ENCODE measurements around the gene RIPK3.
"Not testable (repeated sequence)": the region's sequence is repeated elsewhere in the genome, so short reads cannot be mapped to it uniquely, and the experiment has no call there.

The RIPK3 gene

DNA sequence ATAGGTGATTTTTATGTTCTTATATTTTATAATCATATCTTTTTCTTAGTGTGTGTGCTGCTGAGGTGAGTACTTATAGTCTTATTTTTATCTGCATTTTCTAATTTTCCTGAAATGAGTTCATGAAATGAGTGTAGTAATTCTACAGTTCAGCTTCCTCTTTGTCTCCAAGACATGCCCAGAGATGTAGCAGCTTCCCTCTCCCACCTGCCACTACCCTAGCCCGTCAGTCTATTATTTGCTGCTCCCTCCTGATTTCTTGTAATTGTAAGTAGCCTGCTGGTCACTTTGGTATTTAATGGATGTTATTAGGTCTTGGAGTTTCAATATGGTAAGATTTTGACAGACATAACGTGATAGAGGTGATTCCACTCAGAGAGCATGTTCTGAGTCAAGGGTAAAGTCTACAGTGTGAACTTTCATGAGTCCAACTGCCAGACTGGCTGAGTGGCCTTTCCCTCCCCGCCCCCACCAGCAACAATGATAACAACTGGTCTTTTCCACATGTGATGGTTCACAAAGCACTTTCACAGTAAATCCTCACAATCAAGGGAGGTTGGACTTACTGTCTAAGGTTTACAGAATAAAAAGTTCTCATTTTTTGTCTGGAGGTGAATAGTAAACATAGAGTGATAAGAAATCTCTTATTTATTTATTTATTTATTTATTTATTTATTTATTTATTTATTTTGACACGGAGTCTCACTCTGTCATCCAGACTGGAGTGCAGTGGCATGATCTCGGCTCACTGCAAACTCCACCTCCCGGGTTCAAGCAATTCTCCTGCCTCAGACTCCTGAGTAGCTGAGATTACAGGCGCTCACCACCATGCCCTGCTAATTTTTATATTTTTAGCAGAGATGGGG lies 4.2 kb upstream of the RIPK3 start:
- no peak for DNase-seq (ENCODE audit: low read depth)

DNA sequence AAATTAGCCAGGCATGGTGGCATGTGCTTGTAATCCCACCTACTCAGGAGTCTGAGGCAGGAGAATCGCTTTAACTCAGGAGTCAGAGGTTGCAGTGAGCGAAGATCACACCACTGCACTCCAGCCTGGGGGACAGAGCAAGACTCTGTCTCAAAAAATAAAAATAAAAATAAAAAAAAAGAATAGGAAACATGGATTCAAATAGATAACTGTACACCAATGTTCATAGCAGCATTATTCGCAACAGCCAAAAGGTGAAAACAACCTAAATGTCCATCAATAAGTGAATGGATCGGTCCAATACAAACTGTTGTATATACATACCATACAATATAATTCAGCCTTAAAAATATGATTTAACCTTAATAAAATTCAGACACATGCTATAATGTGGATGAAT lies 3.1 kb upstream of the RIPK3 start:
- DNase-seq (ENCODE audit: low read depth) = no peak

DNA sequence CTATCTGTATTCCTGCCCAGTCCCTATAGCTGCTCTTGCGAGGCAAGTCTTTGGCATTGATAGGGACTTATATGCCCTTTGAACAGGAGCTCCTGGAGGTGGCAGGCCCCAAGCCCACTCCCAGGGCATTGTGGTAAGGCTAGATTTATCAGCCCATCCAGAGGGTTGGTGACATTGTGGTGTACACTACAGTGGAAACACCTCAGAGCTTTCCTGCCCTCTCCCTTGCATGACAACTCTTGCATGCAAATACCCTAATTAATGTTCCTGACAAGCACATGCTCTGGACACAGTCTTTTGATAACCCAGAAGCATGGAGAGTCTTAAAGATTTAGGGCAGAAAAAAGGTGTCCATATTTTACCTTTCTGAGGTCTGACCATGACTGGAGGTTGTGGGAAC lies 815 bp upstream of the RIPK3 start:
- no peak for DNase-seq (ENCODE audit: low read depth)

DNA sequence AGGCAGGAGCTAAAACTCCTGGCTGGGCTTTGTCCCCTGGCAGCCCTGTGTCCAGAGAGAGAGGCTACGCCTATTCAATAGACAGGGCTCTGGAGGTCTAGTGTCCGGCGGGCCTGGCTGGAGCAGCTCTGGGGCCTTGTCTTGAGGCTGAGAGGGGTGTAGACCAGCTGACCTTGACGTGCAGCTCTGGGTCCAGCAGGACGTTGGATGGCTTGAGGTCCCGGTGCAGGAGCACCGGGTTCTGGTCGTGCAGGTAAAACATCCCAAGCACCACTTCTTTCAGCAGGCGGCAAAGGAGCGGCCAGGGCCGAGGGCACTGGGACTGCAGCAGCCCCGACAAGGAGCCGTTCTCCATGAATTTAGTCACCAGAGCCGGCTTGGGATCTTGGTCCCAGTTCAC lies 948 bp downstream of the RIPK3 start:
- no peak for DNase-seq (ENCODE audit: low read depth)

DNA sequence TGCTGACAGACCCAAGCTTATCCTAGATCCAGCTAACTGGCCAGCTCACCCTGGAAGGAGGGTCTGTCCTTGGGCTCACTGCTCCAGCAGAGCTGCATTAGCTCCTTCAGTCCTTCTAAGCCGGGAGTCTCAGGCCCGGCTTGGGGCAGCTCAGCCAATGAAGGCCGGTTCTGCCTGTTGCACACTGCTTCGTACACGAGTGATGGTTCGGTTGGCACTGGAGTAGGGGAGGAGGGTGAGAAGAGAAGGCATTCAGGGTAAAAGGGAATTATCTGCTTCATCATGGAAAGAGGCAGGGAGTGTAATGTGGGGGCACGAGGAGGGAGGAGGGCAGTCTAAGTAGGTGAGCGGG lies 2.0 kb downstream of the RIPK3 start:
- DNase-seq (ENCODE audit: low read depth) = no peak

DNA sequence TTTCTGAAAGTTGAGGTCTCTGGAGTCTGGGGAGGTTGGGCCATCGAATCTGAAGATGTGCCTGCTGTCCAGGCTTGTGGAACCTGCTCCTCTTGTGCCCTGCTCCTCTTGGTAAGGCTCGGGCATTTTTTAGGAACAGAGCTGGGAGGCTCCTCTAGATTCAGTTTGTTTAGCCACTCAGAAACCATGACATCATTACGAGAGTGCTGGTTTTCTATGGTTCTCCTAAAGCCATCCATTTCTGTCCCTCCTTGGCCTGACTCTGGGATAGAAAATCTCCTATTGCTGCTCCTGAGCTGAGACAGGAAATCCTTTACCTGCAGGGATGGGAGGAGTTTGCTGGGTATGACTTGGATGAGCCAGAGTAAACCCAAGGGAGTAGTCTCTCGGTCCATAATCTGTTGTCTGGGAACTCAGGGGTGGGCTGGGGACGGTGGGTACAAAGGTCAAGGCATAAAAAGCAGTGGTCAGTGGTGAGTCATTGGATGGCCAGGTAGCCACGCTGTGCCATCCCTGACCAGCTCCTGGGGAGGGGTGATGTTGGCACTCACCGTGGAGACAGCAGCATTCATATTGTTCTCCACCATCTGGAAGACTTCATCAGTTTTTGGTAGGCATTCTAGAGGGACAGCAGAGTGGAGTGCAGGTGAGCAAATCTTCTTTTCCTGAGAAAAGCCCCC lies 2.5 kb downstream of the RIPK3 start:
- DNase-seq (ENCODE audit: low read depth) = no peak

DNA sequence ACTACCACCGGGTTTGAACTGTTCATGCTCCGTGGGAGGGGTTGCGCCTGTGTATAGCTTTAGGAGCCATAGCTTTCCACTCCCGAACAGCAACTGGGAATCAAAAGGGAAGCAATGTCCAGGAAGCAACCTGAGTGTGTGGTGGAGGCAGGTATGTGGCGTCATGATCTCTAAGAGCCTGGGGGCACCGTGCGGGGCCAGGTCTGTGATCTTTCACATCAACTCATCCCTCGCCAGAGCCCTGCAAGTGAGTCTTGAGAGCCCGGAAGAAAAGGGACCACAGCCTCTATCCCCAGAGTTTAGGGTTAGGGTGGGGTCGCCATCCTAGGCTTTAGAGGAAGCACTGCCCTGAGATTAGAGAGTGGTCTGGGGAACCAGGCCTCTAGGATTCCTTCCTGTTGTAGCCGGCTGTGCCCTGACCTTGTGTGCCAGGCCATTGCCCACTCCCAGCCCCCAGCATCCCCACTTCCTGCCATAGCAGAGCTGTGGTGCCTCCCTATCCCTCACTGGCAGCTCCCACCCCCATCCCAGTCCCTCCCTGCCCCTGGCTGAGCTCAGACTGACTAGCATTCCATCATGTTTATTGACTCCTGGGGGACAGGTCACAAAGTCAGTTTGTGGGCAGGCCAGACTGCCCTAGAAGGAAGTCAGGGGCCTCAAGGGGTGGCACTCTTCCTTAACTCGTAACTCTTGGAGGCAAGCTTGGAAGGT lies 4.2 kb downstream of the RIPK3 start:
- no peak for DNase-seq (ENCODE audit: low read depth)

DNA sequence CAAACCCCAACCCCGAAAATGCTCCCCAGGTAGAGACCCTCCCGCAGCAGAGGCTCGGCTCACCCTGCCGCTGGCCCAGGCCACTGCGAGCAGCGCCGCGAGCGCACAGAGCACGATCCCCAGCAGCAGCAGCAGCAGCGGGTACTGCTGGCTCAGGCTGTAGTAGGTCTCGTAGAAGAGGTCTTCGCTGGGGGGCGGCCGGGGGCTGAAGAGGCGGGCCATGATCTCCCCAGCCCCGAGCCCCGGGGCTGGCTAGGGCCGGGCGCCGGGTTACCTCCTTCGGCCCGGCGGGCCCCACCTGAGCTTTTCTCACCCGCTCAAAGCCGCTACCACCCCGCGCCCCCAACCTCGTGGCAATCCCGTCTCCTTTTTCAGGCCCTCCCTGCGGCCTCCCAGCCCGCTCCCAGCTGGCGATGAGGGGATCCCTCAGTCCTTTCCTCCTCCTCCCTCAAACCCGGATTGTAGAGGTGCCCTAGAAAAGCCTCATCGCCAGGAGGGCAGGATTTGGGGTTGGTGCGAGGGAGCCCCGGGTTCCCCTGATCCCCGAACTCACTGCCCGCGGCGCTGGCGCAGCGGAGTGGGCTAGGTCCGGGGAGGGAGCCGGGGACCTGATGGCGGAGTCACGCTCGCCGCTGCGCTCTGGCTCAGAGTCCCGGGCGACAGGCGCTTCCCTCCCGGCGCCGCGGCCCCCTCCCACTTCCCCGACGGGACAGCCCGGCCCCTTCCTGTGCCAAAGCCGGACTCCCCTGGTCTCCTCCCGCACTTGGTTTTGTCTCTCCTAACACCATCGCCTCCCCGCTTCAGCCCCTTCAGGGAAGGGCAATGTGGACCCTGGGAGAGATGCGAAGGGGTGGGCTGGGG lies 5.1 kb downstream of the RIPK3 start, which contains the start of gene ADCY4:
Gene ADCY4 (minus strand): TSS at position 641 of the 861 bp plus-strand sequence. CDS start 419 bp downstream, at position 222.
- DNase-seq (ENCODE audit: low read depth) = no peak

DNA sequence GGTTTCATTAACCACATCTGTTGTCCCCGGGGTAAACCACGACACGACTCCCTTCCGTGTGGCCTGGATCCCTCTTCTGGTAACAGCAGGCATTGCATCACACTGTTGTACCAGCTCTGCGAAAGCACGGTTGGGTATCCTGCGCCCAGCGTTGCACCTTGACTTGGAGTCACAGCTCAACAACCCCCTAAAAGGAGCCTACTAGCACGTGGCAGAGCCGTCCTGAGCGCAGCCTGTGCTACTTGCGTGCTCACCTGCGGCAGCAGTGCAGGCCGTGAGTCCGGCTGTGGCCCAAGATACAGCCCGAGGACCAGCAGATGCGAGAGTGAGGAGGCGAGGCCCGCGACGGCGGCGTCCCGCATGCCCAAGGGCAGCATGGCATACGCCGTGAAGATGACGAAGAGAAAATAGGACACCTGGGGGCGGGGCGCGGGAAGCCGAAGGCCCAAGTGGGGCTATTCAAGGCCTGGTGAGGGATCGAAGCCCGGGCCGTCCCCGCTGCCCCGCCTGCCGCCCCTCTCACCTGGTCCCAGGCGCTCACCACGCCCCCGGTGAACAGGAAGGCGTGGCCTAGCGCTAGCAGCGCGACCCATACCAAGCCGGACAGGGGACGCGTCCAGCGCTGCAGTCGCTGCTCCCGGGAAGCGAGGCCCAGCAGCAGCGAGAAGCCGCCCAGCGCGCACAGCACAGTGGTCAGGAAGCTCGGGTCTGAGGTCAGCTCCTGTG lies 7.4 kb downstream of the RIPK3 start:
- DNase-seq (ENCODE audit: low read depth) = peak; percentile 63

DNA sequence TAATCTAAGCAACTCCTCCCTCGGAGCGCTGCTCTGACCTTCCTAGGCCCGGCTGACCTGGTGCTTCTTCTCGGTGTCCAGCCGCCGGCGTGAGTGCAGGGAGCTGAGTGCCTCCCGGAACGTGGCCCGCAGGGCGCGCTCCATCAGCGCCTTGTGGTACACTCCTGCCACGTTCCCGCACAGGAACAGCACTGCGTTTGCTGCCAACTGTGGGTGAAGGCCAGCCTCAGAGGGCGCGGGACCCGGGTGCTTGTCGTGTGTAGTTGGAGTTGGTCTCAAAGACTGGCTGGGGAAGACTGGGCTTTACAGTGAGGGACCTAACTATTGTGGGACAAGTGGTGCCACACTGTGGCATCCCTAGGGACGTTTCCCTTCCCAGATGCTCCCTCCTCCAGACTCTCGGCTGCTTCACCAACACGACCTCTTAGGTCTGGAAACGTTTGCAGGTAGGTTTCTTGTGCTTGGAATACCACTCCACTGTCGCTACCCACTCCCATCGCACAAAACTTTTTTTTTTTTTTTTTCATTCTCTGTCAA lies 8.0 kb downstream of the RIPK3 start:
- no peak for DNase-seq (ENCODE audit: low read depth)

DNA sequence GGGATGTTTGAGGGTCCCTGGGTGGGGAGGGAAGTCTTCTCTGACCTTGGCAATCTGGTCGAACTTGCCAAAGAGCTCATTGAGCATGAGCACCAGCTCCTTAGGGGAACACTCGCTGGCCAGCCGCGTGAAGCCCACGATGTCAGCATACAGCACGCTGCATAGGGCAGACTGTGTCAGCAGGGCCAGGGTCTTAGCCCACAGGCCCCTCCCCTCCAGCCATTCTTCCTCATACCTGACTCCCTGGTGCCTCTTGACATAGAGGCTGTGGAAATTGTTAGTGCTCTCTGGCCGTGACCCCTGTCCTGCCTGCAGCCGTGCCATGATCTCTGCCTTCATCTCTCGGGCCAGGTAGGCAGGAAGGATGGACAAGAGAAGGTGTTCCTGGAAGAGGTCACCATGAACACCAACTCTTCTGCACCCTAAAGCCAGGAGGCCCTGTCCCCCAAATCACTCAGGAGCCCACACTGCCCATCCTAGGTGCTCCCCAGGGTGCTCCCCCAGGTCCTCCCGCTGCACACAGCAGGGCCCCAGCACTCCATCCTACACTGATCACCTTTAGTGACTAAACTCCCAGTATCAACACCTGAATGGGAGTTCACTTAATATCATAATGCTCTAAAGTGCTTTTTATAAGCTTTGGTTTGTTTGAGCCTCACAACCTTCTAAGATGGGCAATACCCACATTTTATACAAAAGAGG lies 8.7 kb downstream of the RIPK3 start:
- no peak for DNase-seq (ENCODE audit: low read depth)

DNA sequence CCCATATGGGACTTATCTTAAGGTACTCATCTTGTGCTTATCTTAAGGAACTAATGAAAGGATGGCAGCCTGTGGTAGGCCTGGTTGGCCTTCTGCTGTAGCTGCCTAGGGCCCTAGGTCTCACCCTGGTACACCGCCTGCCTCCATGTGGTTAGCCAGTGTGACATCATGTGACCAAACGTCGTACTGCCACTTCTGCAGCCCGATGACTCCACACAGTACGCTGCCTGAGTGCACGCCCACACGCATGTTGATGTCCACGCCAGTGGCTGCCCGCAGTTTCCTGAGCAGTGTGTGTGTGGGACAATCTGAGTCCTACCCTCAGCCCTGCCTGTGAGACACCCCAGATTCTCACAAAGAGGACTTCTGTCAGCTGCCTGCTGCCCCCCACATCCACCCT lies 10.1 kb downstream of the RIPK3 start:
- DNase-seq (ENCODE audit: low read depth) = peak; percentile 62

DNA sequence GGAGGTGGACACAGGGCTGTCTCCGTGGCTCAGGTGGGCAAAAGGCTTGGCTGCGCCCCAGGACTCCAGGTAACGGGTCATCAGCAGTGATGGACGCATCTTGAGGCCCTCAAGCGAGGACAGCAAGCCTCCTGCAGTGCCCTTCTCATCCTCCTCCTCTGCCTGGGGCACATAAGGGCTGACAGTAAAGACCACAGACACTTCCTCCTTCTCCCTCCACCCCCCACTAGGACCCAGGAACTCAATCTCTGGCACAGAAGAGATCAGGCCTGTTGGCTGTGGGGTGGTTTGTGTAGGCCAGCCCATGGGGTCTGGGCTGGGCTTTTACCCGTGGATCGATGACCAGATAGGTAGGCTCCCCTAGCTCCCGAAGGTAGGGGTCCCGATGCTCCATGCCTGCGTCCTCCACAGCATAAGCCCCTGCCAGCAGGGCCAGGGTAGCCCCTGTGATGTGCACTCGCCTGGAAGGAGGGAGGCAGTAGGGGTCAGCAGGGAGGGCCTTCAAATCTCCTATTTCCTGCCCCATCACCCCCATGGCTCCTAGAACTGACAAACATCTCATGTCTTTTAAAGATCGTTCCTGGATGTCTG lies 10.6 kb downstream of the RIPK3 start:
- DNase-seq (ENCODE audit: low read depth) = no peak

DNA sequence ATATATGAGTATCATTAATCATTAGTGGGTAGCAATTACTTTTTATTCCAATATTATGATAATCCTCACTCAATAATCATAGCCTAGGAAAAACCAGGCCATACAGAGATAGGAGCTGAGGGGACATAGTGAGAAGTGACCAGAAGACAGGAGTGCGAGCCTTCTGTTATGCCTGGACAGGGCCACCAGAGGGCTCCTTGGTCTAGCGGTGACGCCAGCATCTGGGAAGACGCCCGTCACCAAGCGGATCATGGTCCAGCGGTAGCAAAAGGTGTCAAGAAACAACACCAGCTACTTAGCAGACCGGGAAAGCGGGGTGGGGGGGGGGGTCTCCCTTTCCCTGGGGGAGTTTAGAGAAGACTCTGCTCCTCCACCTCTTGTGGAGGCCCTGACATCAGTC lies 11.9 kb downstream of the RIPK3 start:
- not testable (repeated sequence) for DNase-seq (ENCODE audit: low read depth)

DNA sequence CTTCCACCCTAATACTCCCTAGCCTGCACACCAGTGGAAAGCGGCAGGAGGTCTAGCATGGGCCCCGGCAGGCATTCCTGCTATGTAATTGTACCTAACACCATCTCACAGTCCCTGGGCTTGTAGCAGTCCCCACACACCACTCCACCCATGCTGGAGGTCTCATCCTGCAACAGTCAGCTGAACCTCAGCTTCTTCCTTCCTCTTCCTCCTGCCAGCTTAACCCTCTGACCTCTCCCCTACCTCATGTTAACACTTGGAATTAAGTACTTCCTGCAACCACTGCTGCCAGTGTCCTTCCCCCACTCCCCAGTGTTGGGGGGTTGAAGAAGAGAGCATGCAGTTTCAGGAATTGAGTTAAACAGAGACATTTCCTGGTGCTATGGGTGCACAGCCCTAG lies 12.5 kb downstream of the RIPK3 start:
- no peak for DNase-seq (ENCODE audit: low read depth)

DNA sequence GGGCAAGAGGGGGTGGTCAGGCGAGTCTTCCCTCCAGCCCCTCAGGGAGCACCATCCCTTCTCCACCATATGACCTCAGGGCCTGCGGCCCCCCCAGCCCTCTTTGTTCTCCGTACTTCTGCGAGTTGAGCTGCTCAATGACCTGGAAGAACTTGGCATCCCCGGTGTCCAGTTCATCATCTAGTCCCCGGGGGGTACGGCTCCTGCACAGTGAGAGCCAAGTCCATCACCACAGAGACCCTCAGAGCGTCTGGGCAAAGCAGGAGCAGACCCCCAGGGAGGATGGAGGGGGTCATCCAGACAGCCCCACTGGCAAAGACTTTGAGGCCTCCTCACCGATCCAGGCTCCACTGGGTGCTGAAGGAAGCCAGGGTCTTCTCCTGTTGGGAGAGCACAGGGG lies 13.8 kb downstream of the RIPK3 start:
- no peak for DNase-seq (ENCODE audit: low read depth)

DNA sequence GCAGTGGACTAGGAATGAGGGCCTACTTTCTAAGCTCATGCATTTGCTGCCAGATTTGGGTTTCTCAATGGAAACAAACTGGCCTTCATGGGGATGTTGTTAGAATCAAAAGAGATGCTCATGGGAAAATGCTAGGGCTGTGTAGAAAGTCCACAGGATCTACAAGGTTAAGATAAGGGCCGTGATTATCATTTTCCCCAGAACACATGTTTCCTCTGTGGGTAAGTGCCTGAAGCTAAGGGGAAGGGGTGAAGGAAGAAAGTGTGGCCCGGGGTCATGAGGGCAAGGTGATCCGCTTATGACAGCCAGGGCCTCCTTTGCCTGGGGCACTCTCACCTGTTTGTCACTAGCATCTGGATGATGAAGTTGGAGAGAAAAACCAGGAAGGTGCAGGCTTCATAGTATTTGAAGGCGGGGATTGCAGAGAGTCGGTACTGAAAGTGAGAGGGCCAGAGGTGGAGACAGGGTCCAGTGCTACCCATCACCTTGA lies 14.7 kb downstream of the RIPK3 start:
- DNase-seq (ENCODE audit: low read depth) = no peak

DNA sequence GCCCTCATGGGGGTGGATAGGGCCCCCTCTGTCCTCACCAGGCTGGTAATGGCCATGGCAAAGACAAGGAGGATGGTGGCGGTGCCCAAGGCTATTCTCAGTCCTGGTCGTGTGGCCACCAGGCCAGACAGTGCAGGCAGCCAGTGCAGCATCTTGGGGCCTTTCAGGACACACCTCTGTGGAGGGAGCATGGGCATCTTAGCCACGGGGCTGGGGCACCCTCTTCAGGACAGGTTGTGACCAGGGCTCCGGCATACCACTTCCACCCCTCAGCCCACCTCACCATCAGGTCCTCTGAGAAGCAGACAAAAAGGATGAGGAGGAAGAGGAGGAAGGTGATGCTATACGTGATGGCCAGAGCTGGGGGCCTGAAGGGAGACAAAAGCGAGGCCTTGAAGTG lies 15.8 kb downstream of the RIPK3 start:
- DNase-seq (ENCODE audit: low read depth) = no peak

DNA sequence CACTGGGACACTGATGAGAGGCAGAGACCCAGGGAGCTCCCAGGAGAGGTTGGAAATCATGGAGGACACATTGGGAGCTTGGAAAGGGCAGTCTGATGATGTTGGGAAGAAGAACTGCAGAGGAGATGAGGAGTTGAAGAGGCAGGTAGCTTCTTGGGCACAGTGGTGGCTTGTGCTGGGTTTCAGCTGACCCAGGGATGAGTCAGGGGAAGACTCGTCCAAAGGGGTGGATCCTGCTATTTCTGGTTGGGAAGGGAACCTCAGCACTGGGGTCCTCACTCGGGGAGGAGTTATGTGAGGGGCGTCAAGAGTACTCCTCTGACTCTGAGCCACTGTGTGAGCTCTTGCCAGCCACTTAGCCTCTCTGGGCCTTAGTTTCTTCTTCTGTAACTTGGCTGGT lies 16.4 kb downstream of the RIPK3 start:
- DNase-seq (ENCODE audit: low read depth) = no peak

DNA sequence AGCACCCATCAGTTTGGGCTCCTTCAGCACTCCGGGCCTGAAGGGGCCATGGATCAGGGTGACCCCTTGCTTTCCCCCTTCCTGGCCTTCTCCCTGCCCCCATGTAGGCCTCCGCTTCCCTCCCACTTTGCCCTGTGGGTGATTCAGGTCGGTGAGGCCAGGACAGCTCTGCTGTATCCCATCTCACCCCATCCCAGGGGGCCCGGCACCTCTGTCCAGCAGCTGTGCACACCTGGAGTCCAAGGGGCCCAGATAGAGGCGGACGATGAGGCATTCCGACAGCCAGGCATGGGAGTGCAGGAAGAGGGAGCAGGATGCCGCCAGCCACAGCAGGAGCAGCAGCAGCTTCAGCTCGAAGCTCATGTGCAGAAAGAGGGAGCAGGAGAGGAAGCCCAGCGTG lies 17.1 kb downstream of the RIPK3 start:
- no peak for DNase-seq (ENCODE audit: low read depth)

Data from stimulated activated CD8-positive, alpha-beta memory T cell treated with anti-CD3 and anti-CD28 coated beads, Interleukin-12 subunit alpha, Interleukin-12 subunit beta, amount 100 ng/mL, for 4 hours (primary cell).